ENCODE data around the gene LRIT3.

GRCh38 chr4:109809655-109810054, 38.3 kb upstream of the LRIT3 start:
- TF ChIP-seq CTCF (conservative IDR thresholded peaks at IDR 0.05; ENCODE audit: low read depth, low read length) (no peak), EZH2 (IDR thresholded peaks at IDR 0.05; ENCODE audit: low read length, unreplicated experiment) (no peak)
